ENCODE results near the gene CDKL1.

Gene CDKL1

GRCh38 chr14:50348933-50349332, 47.7 kb downstream of the CDKL1 start:
- no peak for ATAC-seq (ENCODE audit: insufficient read depth, low read depth)

GRCh38 chr14:50347521-50347920, 49.2 kb downstream of the CDKL1 start:
- Histone ChIP-seq H3K79me2 (ENCODE audit: insufficient read depth, low read length) (no peaks in the 10 kb centered on the region), H2AFZ (ENCODE audit: low read depth, low read length) (no peak overlapping the region), H3K27ac (ENCODE audit: low read length) (no peak overlapping the region), H3K9ac (ENCODE audit: low read depth, low read length) (no peak overlapping the region), H3K4me3 (ENCODE audit: low read depth in 1 of 2, low read length in 2 of 2) (no peak overlapping the region), H3K4me2 (ENCODE audit: insufficient read depth, low read length) (no peak overlapping the region), H3K4me1 (ENCODE audit: insufficient read depth, low read length) (no peaks in the 10 kb centered on the region), H3K9me3 (ENCODE audit: insufficient read depth, low read length, severe bottlenecking) (no peaks in the 10 kb centered on the region), H3K27me3 (ENCODE audit: insufficient read depth, low read length, poor library complexity) (no peaks in the 10 kb centered on the region), H4K20me1 (ENCODE audit: insufficient read depth, low read length) (no peaks in the 10 kb centered on the region), H3K36me3 (ENCODE audit: insufficient read depth, low read length) (no peaks in the 10 kb centered on the region)
- no peak for TF ChIP-seq EZH2 (IDR thresholded peaks at IDR 0.05; ENCODE audit: borderline replicate concordance, low read depth, low read length, severe bottlenecking)
- TF ChIP-seq, protein P1, sequence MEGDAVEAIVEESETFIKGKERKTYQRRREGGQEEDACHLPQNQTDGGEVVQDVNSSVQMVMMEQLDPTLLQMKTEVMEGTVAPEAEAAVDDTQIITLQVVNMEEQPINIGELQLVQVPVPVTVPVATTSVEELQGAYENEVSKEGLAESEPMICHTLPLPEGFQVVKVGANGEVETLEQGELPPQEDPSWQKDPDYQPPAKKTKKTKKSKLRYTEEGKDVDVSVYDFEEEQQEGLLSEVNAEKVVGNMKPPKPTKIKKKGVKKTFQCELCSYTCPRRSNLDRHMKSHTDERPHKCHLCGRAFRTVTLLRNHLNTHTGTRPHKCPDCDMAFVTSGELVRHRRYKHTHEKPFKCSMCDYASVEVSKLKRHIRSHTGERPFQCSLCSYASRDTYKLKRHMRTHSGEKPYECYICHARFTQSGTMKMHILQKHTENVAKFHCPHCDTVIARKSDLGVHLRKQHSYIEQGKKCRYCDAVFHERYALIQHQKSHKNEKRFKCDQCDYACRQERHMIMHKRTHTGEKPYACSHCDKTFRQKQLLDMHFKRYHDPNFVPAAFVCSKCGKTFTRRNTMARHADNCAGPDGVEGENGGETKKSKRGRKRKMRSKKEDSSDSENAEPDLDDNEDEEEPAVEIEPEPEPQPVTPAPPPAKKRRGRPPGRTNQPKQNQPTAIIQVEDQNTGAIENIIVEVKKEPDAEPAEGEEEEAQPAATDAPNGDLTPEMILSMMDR (IDR thresholded peaks at IDR 0.05; ENCODE audit: borderline replicate concordance, extremely low read depth, low read length, poor library complexity, severe bottlenecking): no peak
- ATAC-seq (ENCODE audit: insufficient read depth, low read depth) (no peak), DNase-seq (no peak)

More at GRCh38 chr14:50348933-50349332, 47.7 kb downstream of the CDKL1 start:
- no peaks in the 10 kb centered on the region for H3K4me1 ChIP-seq (ENCODE audit: insufficient read depth, low read length)
- no peak for DNase-seq
- H3K36me3 ChIP-seq (ENCODE audit: insufficient read depth, low read length): no peaks in the 10 kb centered on the region
- H2AFZ ChIP-seq (ENCODE audit: low read depth, low read length): no peak overlapping the region
- H3K27me3 ChIP-seq (ENCODE audit: insufficient read depth, low read length, poor library complexity): no peaks in the 10 kb centered on the region
- H3K4me2 ChIP-seq (ENCODE audit: insufficient read depth, low read length): no peak overlapping the region
- no peaks in the 10 kb centered on the region for H3K9me3 ChIP-seq (ENCODE audit: insufficient read depth, low read length, severe bottlenecking)
- no peaks in the 10 kb centered on the region for H3K79me2 ChIP-seq (ENCODE audit: insufficient read depth, low read length)
- H3K4me3 ChIP-seq (ENCODE audit: low read depth in 1 of 2, low read length in 2 of 2): no peak overlapping the region
- no peak overlapping the region for H3K9ac ChIP-seq (ENCODE audit: low read depth, low read length)
- no peaks in the 10 kb centered on the region for H4K20me1 ChIP-seq (ENCODE audit: insufficient read depth, low read length)
- H3K27ac ChIP-seq (ENCODE audit: low read length): no peak overlapping the region
- TF ChIP-seq EZH2 (IDR thresholded peaks at IDR 0.05; ENCODE audit: borderline replicate concordance, low read depth, low read length, severe bottlenecking): no peak
- TF ChIP-seq, protein P1 (IDR thresholded peaks at IDR 0.05; ENCODE audit: borderline replicate concordance, extremely low read depth, low read length, poor library complexity, severe bottlenecking): no peak

DNA sequence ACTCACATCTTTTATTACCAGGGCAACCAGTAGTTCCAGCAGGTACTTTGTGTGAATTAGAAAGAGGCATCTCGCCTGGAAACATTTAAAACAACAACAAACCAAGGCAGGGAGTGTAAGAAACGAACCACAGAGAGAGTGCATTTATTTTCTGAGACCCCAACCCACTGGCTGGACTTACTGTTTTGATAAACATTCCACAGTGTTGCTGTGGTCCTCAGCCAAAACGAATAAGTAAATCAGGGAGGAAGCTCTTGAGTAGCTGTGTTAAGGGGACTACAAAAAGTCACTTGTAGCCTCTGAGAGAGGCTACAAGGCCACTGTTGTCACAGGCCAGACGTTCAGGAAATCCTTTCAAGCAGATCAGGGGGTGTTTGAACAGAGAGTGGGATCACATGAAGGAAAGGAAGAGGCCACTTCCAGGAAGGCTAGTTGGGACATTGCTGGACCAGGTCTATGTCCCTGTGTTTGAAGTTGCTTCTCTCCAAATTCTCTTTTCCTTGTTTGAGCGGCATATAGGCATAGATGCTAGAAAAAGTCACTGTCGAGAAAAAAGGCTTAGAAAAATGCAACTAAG, 50.7 kb downstream of the CDKL1 start:
- no peak for TF ChIP-seq EZH2 (IDR thresholded peaks at IDR 0.05; ENCODE audit: borderline replicate concordance, low read depth, low read length, severe bottlenecking)
- TF ChIP-seq, protein P1 (IDR thresholded peaks at IDR 0.05; ENCODE audit: borderline replicate concordance, extremely low read depth, low read length, poor library complexity, severe bottlenecking): no peak
- H4K20me1 ChIP-seq (ENCODE audit: insufficient read depth, low read length): no peaks in the 10 kb centered on the region
- H3K9me3 ChIP-seq (ENCODE audit: insufficient read depth, low read length, severe bottlenecking): no peaks in the 10 kb centered on the region
- H2AFZ ChIP-seq (ENCODE audit: low read depth, low read length): no peak overlapping the region
- DNase-seq (no peak), ATAC-seq (ENCODE audit: insufficient read depth, low read depth) (no peak)
- H3K4me1 ChIP-seq (ENCODE audit: insufficient read depth, low read length): no peaks in the 10 kb centered on the region
- no peaks in the 10 kb centered on the region for H3K79me2 ChIP-seq (ENCODE audit: insufficient read depth, low read length)
- peaks cover 1% of the 10 kb centered on the region; the same call in 1 of the 2 replicates for H3K36me3 ChIP-seq (ENCODE audit: insufficient read depth, low read length)
- no peak overlapping the region for H3K4me2 ChIP-seq (ENCODE audit: insufficient read depth, low read length)
- no peak overlapping the region for H3K4me3 ChIP-seq (ENCODE audit: low read depth in 1 of 2, low read length in 2 of 2)
- no peaks in the 10 kb centered on the region for H3K27me3 ChIP-seq (ENCODE audit: insufficient read depth, low read length, poor library complexity)
- H3K27ac ChIP-seq (ENCODE audit: low read length): no peak overlapping the region
- H3K9ac ChIP-seq (ENCODE audit: low read depth, low read length): no peak overlapping the region

Data from DND-41 (cell line).